H9 (cell line): ENCODE results near the gene BPIFB6. TPM values are rescaled to one million over a fixed set of nuclear protein-coding genes. Genes with fewer than 3 reads are reported as not detected.

Source experiments
- DNase-seq: peaks from one replicate; pipeline ENCODE4 v3.0.0-alpha.2; 2017
- H2AFZ ChIP-seq: one replicate; pipeline ENCODE4 v1.6.1; 2013; ENCODE audit warnings: mild to moderate bottlenecking, low read length, control low read depth, moderate library complexity
- H2AK5ac ChIP-seq: 2 replicates; pipeline ENCODE4 v1.6.1; 2013; ENCODE audit warnings: low read length, control low read depth, mixed read lengths; ENCODE audit not compliant: insufficient read length
- H2BK120ac ChIP-seq: one replicate; pipeline ENCODE4 v1.6.1; 2013; ENCODE audit warnings: low read depth, mild to moderate bottlenecking, low read length, control low read depth, inconsistent platforms; ENCODE audit not compliant: poor library complexity, severe bottlenecking
- H2BK12ac ChIP-seq: 2 replicates; pipeline ENCODE4 v1.6.1; 2013; ENCODE audit warnings: low read length, control low read depth, mixed read lengths, low read depth; ENCODE audit not compliant: insufficient read length
- H2BK15ac ChIP-seq: 2 replicates; pipeline ENCODE4 v1.6.1; 2013; ENCODE audit warnings: low read depth, low read length, control low read depth
- H2BK20ac ChIP-seq: one replicate; pipeline ENCODE4 v1.6.1; 2013; ENCODE audit warnings: low read depth, mild to moderate bottlenecking, low read length, control low read depth, inconsistent platforms; ENCODE audit not compliant: poor library complexity, severe bottlenecking
- H2BK5ac ChIP-seq: 2 replicates; pipeline ENCODE4 v1.6.1; 2013; ENCODE audit warnings: low read length, control low read depth, mixed read lengths; ENCODE audit not compliant: insufficient read length
- H3K14ac ChIP-seq: 2 replicates; pipeline ENCODE4 v1.6.1; 2013; ENCODE audit warnings: low read length, control low read depth; ENCODE audit not compliant: insufficient read depth
- H3K18ac ChIP-seq: 2 replicates; pipeline ENCODE4 v1.6.1; 2013; ENCODE audit warnings: low read depth, mild to moderate bottlenecking, mixed read lengths, low read length, control low read depth; ENCODE audit not compliant: insufficient read length
- H3K23ac ChIP-seq: 2 replicates; pipeline ENCODE4 v1.6.1; 2013; ENCODE audit warnings: low read length, control low read depth, mixed read lengths, low read depth; ENCODE audit not compliant: insufficient read length
- H3K23me2 ChIP-seq: 2 replicates; pipeline ENCODE4 v1.6.1; 2013; ENCODE audit warnings: low read depth, mild to moderate bottlenecking, mixed read lengths, low read length, control low read depth; ENCODE audit not compliant: insufficient read length, poor library complexity, severe bottlenecking
- H3K27ac ChIP-seq: 2 replicates; pipeline ENCODE4 v1.5.1; 2013; ENCODE audit warnings: low read length, control low read depth, mixed read lengths, low read depth; ENCODE audit not compliant: insufficient read length
- H3K27me3 ChIP-seq: 2 replicates; pipeline ENCODE4 v1.6.1; 2013; ENCODE audit warnings: low read length, control low read depth, inconsistent platforms; ENCODE audit not compliant: insufficient read depth
- H3K4ac ChIP-seq: 2 replicates; pipeline ENCODE4 v1.6.1; 2013; ENCODE audit warnings: low read depth, mild to moderate bottlenecking, control low read depth, inconsistent platforms, low read length, moderate library complexity
- H3K4me1 ChIP-seq: 2 replicates; pipeline ENCODE4 v1.6.1; 2013; ENCODE audit warnings: low read length, control low read depth, inconsistent platforms; ENCODE audit not compliant: insufficient read depth
- H3K4me2 ChIP-seq: 2 replicates; pipeline ENCODE4 v1.6.1; 2013; ENCODE audit warnings: low read length, control low read depth, mixed read lengths; ENCODE audit not compliant: insufficient read length, insufficient read depth
- H3K56ac ChIP-seq: 2 replicates; pipeline ENCODE4 v1.6.1; 2013; ENCODE audit warnings: low read depth, mild to moderate bottlenecking, mixed read lengths, low read length, control low read depth; ENCODE audit not compliant: insufficient read length
- H3K79me1 ChIP-seq: 2 replicates; pipeline ENCODE4 v1.6.1; 2013; ENCODE audit warnings: low read depth, mild to moderate bottlenecking, moderate library complexity, low read length, control low read depth, inconsistent platforms; ENCODE audit not compliant: insufficient read depth, poor library complexity, severe bottlenecking
- H3K79me2 ChIP-seq: 2 replicates; pipeline ENCODE4 v1.6.1; 2013; ENCODE audit warnings: low read length, control low read depth, inconsistent platforms; ENCODE audit not compliant: insufficient read depth
- H3K9ac ChIP-seq: 2 replicates; pipeline ENCODE4 v1.6.1; 2013; ENCODE audit warnings: low read length, control low read depth, mixed read lengths; ENCODE audit not compliant: insufficient read length; ENCODE audit errors: extremely low read depth
- H3K9me3 ChIP-seq: one replicate; pipeline ENCODE4 v1.6.1; 2013; ENCODE audit warnings: low read depth, low read length, inconsistent platforms; ENCODE audit not compliant: control insufficient read depth
- H3T11ph ChIP-seq: one replicate; pipeline ENCODE4 v1.6.1; 2013; ENCODE audit warnings: mild to moderate bottlenecking, low read length, control low read depth, inconsistent platforms
- H4K20me1 ChIP-seq: one replicate; pipeline ENCODE4 v1.6.1; 2013; ENCODE audit not compliant: control insufficient read depth, insufficient read length, insufficient read depth
- H4K5ac ChIP-seq: 2 replicates; pipeline ENCODE4 v1.6.1; 2013; ENCODE audit warnings: low read depth, mild to moderate bottlenecking, mixed read lengths, low read length, control low read depth; ENCODE audit not compliant: insufficient read length
- H4K8ac ChIP-seq: replicated peaks from 2 replicates; pipeline ENCODE4 v1.6.1; 2013; ENCODE audit warnings: low read length, control low read depth, mixed read lengths, low read depth; ENCODE audit not compliant: insufficient read length
- H4K91ac ChIP-seq: 2 replicates; pipeline ENCODE4 v1.6.1; 2013; ENCODE audit warnings: low read depth, mild to moderate bottlenecking, moderate library complexity, mixed read lengths, low read length, control low read depth; ENCODE audit not compliant: insufficient read length
- H3K27ac Mint-ChIP-seq, 3 experiments: 2 replicates in 2 of 3; 3 replicates in 1 of 3; pipeline ENCODE4 v1.8.0; 2020 to 2021; ENCODE audit warnings: mixed read lengths in 3 of 3, mild to moderate bottlenecking in 1 of 3, moderate library complexity in 1 of 3
- H3K27me3 Mint-ChIP-seq: 2 replicates; pipeline ENCODE4 v1.8.0; 2021; ENCODE audit warnings: low read depth, mild to moderate bottlenecking, moderate library complexity, mixed read lengths
- H3K36me3 Mint-ChIP-seq, 3 experiments: 2 replicates in 2 of 3; 3 replicates in 1 of 3; pipeline ENCODE4 v1.8.0; 2020 to 2021; ENCODE audit warnings: low read depth in 3 of 3, mixed read lengths in 3 of 3; ENCODE audit not compliant: insufficient read depth in 1 of 3
- H3K4me1 Mint-ChIP-seq, 2 experiments: 2 replicates each; pipeline ENCODE4 v1.8.0; 2020; ENCODE audit warnings: mixed read lengths in 2 of 2
- H3K4me3 Mint-ChIP-seq, 2 experiments: 2 replicates in 1 of 2; 3 replicates in 1 of 2; pipeline ENCODE4 v1.8.0; 2020 to 2021; ENCODE audit warnings: mild to moderate bottlenecking in 2 of 2, mixed read lengths in 2 of 2, moderate library complexity in 1 of 2
- H3K9me3 Mint-ChIP-seq, 2 experiments: 2 replicates in 1 of 2; 3 replicates in 1 of 2; pipeline ENCODE4 v1.8.0; 2020; ENCODE audit warnings: mild to moderate bottlenecking in 2 of 2, mixed read lengths in 2 of 2, moderate library complexity in 1 of 2
- CTCF ChIP-seq: fragments of 200-600 bp; sonication (generic); conservative IDR thresholded peaks from 3 replicates; pipeline ENCODE4 v1.8.0; 2021; ENCODE audit warnings: antibody characterized with exemption, mild to moderate bottlenecking
- WGBS: extraction: QIAGEN DNeasy Blood & Tissue Kit; methylation state at CpG from one replicate; pipeline ENCODE4 v1.1.7; 2013; ENCODE audit warnings: missing lambda C conversion rate, low lambda C conversion rate, mixed read lengths; ENCODE audit not compliant: insufficient read length; ENCODE audit errors: extremely low coverage; 5-methylcytosine and 5-hydroxymethylcytosine counted together
- total RNA-seq: library from RNA; stranded (reverse); gene quantifications from 2 replicates; pipeline ENCODE4 v1.2.1, GENCODE V29; 2021

BPIFB6 gene
- total RNA-seq, 1 experiment from 2014 or later, result not detected

- Histone ChIP-seq H3K79me2 (no peaks in the 10 kb centered on the region), H2BK12ac (no peak overlapping the region), H3K23ac (no peak overlapping the region), H2BK15ac (no peak overlapping the region), H4K8ac (no peak overlapping the region), H3K27me3 (no peaks in the 10 kb centered on the region), H2BK20ac (no peak overlapping the region), H2AFZ (no peak overlapping the region), H3K4me1 (no peaks in the 10 kb centered on the region), H2BK120ac (no peak overlapping the region), H2AK5ac (no peak overlapping the region), H4K91ac (no peak overlapping the region), H3K56ac (no peak overlapping the region), H3K9ac (no peak overlapping the region), H3K4me2 (no peak overlapping the region), H3K27ac (no peak overlapping the region), H3K4ac (no peak overlapping the region), H4K5ac (no peak overlapping the region), H3T11ph (no peak overlapping the region), H3K9me3 (no peaks in the 10 kb centered on the region), H3K23me2 (no peaks in the 10 kb centered on the region), H3K79me1 (no peaks in the 10 kb centered on the region), H3K14ac (no peak overlapping the region; the same call in 1 of the 2 replicates), H3K18ac (peak overlapping the region; percentile 4), H2BK5ac (no peak overlapping the region), H4K20me1 (no peaks in the 10 kb centered on the region)
- no peaks in the 10 kb centered on the region; the same call in none of the 2 replicates for H3K27me3 Mint-ChIP-seq
- WGBS, result no CpG with 5 or more reads among the region's 11 CpGs
- no peak for TF ChIP-seq CTCF
- no peaks in the 10 kb centered on the region for H3K9me3 Mint-ChIP-seq
- DNase-seq, result no peak
- no peaks in the 10 kb centered on the region for H3K4me1 Mint-ChIP-seq
- H3K36me3 Mint-ChIP-seq, result no peaks in the 10 kb centered on the region
- no peak overlapping the region for H3K4me3 Mint-ChIP-seq
- H3K27ac Mint-ChIP-seq, result no peak overlapping the region
Measured at GRCh38 chr20:33064572-33065287, 33.3 kb downstream of the BPIFB6 start.
